ENCODE results near the gene RCOR1.

Gene RCOR1

GRCh38 chr14:102661614-102662013, 69.2 kb downstream of the RCOR1 start:
- Histone ChIP-seq H3K36me3 (ENCODE audit: low read length) (no peaks in the 10 kb centered on the region), H3F3A (ENCODE audit: insufficient read depth) (0 out of 2 replicates have a peak, but pooled peaks cover 3% of the 10 kb centered on the region), H3K4me3 (ENCODE audit: insufficient read depth, low read length, poor library complexity, severe bottlenecking) (no peak overlapping the region), H2AFZ (ENCODE audit: low read depth, low read length, severe bottlenecking) (no peak overlapping the region), H3K27ac (ENCODE audit: low read depth, low read length) (no peak overlapping the region), H3K9me2 (replicated peaks; ENCODE audit: insufficient read depth, low read length) (no peaks in the 10 kb centered on the region), H4K20me1 (ENCODE audit: low read depth, low read length) (0 out of 2 replicates have a peak, but pooled peaks cover 4% of the 10 kb centered on the region), H3K4me2 (ENCODE audit: low read depth, low read length, poor library complexity, severe bottlenecking) (no peak overlapping the region), H3K9ac (ENCODE audit: low read length) (no peak overlapping the region), H3K27me3 (ENCODE audit: low read length) (no peaks in the 10 kb centered on the region), H3K9me3 (ENCODE audit: insufficient read depth, low read length) (no peaks in the 10 kb centered on the region), H3K79me2 (ENCODE audit: insufficient read depth, low read length) (peaks cover 53% of the 10 kb centered on the region)
- TF ChIP-seq EZH2phosphoT487 (conservative IDR thresholded peaks at IDR 0.05; ENCODE audit: low read length) (no peak), CTCF (IDR thresholded peaks at IDR 0.05; ENCODE audit: insufficient read depth, low read length, poor library complexity, severe bottlenecking) (no peak)

GRCh38 chr14:102662636-102663430, 70.4 kb downstream of the RCOR1 start:
- Histone ChIP-seq H3K4me3 (ENCODE audit: insufficient read depth, low read length, poor library complexity, severe bottlenecking) (no peak overlapping the region), H3F3A (ENCODE audit: insufficient read depth) (0 out of 2 replicates have a peak, but pooled peaks cover 3% of the 10 kb centered on the region), H3K4me2 (ENCODE audit: low read depth, low read length, poor library complexity, severe bottlenecking) (no peak overlapping the region), H3K36me3 (ENCODE audit: low read length) (no peaks in the 10 kb centered on the region), H2AFZ (ENCODE audit: low read depth, low read length, severe bottlenecking) (no peak overlapping the region), H3K79me2 (ENCODE audit: insufficient read depth, low read length) (peaks cover 53% of the 10 kb centered on the region), H3K27ac (ENCODE audit: low read depth, low read length) (no peak overlapping the region), H3K9me2 (replicated peaks; ENCODE audit: insufficient read depth, low read length) (no peaks in the 10 kb centered on the region), H4K20me1 (ENCODE audit: low read depth, low read length) (0 out of 2 replicates have a peak, but pooled peaks cover 4% of the 10 kb centered on the region), H3K27me3 (ENCODE audit: low read length) (no peaks in the 10 kb centered on the region), H3K9ac (ENCODE audit: low read length) (no peak overlapping the region), H3K9me3 (ENCODE audit: insufficient read depth, low read length) (no peaks in the 10 kb centered on the region)
- TF ChIP-seq CTCF (IDR thresholded peaks at IDR 0.05; ENCODE audit: insufficient read depth, low read length, poor library complexity, severe bottlenecking) (no peak), EZH2phosphoT487 (conservative IDR thresholded peaks at IDR 0.05; ENCODE audit: low read length) (no peak)

- H3K9me3 ChIP-seq (ENCODE audit: insufficient read depth, low read length), result no peaks in the 10 kb centered on the region
- H3K4me2 ChIP-seq (ENCODE audit: low read depth, low read length, poor library complexity, severe bottlenecking), result no peak overlapping the region
- peaks cover 5% of the 10 kb centered on the region; the same call in 1 of the 2 replicates for H3F3A ChIP-seq (ENCODE audit: insufficient read depth)
- H3K9ac ChIP-seq (ENCODE audit: low read length), result no peak overlapping the region
- H3K36me3 ChIP-seq (ENCODE audit: low read length), result no peaks in the 10 kb centered on the region
- no peaks in the 10 kb centered on the region for H3K27me3 ChIP-seq (ENCODE audit: low read length)
- H3K27ac ChIP-seq (ENCODE audit: low read depth, low read length), result no peak overlapping the region
- no peak overlapping the region for H3K4me3 ChIP-seq (ENCODE audit: insufficient read depth, low read length, poor library complexity, severe bottlenecking)
- no peak overlapping the region for H2AFZ ChIP-seq (ENCODE audit: low read depth, low read length, severe bottlenecking)
- no peaks in the 10 kb centered on the region for H3K9me2 ChIP-seq (replicated peaks; ENCODE audit: insufficient read depth, low read length)
- TF ChIP-seq CTCF (IDR thresholded peaks at IDR 0.05; ENCODE audit: insufficient read depth, low read length, poor library complexity, severe bottlenecking), result no peak
- no peak for TF ChIP-seq EZH2phosphoT487 (conservative IDR thresholded peaks at IDR 0.05; ENCODE audit: low read length)
- H3K79me2 ChIP-seq (ENCODE audit: insufficient read depth, low read length), result peaks cover 49% of the 10 kb centered on the region
- 0 out of 2 replicates have a peak, but pooled peaks cover 4% of the 10 kb centered on the region for H4K20me1 ChIP-seq (ENCODE audit: low read depth, low read length)
Measured at GRCh38 chr14:102663440-102663839, 71.0 kb downstream of the RCOR1 start.
